Coronary artery (tissue), 2 donors: ENCODE results near the gene KRT6B.

Experiments
- DNase-seq: peaks from one replicate; pipeline ENCODE4 v3.0.0-alpha.2; 2017; ENCODE audit warnings: low spot score
- H3K27ac ChIP-seq, 2 donors: fragments of 200-600 bp; sonication (generic); one replicate each; pipeline ENCODE4 v1.5.1; 2016 to 2019
- H3K4me3 ChIP-seq: fragments of 200-600 bp; sonication (generic); 2 replicates; pipeline ENCODE4 v1.5.1; 2016; ENCODE audit warnings: mild to moderate bottlenecking, moderate library complexity
- TF ChIP-seq, protein P1 (sequence below): fragments of 200-600 bp; sonication (generic); IDR thresholded peaks from one replicate; pipeline ENCODE4 v1.5.1; 2019; ENCODE audit warnings: antibody characterized with exemption

KRT6B gene

DNA sequence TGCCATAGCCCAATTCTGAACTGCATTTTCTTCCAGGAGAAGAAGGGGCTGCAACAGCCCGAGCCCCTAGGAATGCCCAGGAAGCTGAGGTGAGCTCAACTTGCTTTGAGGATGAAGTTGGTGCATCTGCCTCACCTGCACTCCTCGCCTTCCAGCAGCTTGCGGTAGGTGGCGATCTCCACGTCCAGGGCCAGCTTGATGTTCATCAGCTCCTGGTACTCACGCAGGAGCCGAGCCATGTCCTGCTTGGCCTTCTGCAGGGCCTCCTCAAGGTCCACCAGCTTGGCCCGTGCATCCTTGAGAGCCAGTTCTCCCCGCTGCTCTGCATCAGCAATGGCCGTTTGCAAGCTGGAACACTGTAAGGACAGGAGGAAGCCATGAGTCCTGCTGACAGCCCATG, 23.8 kb downstream of the KRT6B start:
- Histone ChIP-seq H3K4me3 (no peak overlapping the region), H3K27ac (no peak overlapping the region)
- DNase-seq = no peak
- TF ChIP-seq, protein P1, sequence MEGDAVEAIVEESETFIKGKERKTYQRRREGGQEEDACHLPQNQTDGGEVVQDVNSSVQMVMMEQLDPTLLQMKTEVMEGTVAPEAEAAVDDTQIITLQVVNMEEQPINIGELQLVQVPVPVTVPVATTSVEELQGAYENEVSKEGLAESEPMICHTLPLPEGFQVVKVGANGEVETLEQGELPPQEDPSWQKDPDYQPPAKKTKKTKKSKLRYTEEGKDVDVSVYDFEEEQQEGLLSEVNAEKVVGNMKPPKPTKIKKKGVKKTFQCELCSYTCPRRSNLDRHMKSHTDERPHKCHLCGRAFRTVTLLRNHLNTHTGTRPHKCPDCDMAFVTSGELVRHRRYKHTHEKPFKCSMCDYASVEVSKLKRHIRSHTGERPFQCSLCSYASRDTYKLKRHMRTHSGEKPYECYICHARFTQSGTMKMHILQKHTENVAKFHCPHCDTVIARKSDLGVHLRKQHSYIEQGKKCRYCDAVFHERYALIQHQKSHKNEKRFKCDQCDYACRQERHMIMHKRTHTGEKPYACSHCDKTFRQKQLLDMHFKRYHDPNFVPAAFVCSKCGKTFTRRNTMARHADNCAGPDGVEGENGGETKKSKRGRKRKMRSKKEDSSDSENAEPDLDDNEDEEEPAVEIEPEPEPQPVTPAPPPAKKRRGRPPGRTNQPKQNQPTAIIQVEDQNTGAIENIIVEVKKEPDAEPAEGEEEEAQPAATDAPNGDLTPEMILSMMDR = no peak

- H3K27ac ChIP-seq = no peak overlapping the region
- TF ChIP-seq, protein P1 = no peak
- H3K4me3 ChIP-seq = no peak overlapping the region
- DNase-seq = no peak
These were observed 24.9 kb downstream of the KRT6B start for GRCh38 chr12:52427083-52427482.

DNA sequence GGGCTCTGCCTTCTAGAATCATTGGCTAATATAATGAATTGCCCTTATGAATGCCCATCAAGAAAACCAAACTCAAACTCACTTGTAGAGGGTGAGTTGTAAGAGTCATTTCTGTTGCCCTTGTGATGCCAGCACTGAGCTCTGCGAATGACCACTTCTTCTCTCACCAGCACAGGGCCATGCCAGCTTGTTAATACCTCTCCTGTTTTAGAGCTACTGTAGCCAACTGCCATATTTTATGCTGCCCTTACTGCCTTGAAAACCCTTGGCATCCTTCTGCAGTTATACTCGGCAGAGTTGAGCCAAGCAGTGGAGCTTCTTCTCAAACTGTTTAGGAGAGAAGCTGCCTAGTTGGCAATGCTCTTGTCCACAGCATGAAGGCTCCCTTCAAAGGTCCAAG, 25.9 kb downstream of the KRT6B start:
- no peak for DNase-seq
- TF ChIP-seq, protein P1 = no peak
- Histone ChIP-seq H3K27ac (no peak overlapping the region), H3K4me3 (no peak overlapping the region)

DNA sequence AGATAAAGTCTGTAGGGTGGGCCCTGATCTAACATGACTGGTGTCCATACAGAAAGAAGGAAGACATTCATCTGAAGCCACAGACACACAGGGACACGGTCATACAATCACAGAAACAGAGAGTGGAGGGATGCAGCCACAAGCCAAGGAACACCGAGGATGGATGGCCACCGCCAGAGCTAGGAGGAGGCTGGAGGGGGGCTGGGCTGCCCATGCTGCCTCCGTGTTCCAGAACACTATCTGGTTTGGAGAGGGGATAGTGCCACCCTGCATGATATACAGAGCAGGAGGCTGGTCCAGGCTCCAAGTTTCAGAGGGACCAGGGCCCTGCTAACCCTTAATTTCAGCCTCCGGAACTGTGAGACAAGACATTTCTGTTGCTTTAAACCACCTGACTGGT, 26.5 kb downstream of the KRT6B start:
- TF ChIP-seq, protein P1 = no peak
- no peak for DNase-seq
- H3K27ac ChIP-seq = no peak overlapping the region
- no peak overlapping the region for H3K4me3 ChIP-seq

DNA sequence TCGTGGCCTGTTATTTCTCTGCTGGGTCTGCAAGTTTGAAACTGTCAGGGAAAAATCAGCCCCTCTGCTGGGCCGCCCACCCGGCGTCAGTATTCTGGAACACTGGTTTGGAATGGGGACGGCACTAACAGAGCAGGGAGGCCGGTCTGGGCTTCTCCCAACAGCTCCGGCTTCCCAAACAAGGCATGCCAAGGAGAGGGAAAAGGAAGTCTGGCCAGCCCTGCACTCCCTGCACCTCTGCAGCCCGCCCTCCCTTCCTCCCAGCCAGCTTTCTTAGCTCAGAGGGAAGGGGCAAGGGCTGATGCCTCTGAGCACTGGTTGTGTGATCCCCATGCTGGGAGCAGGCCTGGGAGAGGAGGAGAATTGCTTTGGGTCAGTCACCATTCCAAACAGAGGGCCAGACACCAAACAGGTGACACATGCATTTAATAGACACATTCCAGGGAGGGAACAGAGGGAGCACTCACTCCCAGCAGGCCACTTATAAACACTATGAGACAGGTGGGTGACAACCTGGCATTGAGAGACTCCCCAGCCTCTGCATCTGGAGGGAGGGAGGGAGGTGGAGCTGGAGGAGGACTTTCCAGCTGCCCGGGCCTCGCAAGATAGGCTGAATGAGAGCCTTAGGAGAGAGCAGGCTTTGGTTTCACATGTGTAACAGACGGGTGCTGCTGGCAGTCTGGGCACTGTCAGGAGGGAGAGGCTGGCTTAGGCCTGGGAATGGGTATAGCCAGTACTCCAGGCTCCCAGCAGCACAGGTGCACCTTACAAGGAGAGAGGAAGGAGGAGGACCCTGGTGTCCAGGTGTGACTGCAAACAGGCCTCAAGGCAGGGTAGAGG, 28.1 kb downstream of the KRT6B start:
- H3K27ac ChIP-seq = peak overlapping the region in 1 of 2 donors; percentile 26
- DNase-seq = no peak
- no peak overlapping the region for H3K4me3 ChIP-seq
- TF ChIP-seq, protein P1 = no peak

DNA sequence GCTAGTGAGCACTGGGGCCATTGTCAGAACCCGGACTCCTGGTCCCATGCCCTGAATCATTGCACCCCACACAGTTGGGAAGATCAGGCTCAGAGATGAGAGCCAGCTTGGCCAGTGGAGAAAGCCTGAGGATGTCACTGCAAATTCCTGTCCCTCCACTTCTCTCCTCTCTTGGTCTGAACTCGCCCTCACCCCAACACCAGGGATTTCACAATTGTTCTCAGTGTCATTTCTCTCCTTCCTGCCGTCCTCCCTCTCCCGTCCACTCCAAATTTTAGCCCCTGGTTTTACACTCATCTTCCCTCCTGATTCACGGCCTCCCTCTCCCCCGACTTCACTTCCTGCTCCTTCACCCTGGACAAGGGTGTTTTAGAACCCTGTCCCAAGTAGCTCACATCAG, 28.9 kb downstream of the KRT6B start:
- DNase-seq = no peak
- Histone ChIP-seq H3K4me3 (no peak overlapping the region), H3K27ac (peak overlapping the region in 1 of 2 donors; percentile 26)
- TF ChIP-seq, protein P1 = no peak

GRCh38 chr12:52419656-52420055, 32.3 kb downstream of the KRT6B start:
- no peak overlapping the region for H3K27ac ChIP-seq
- H3K4me3 ChIP-seq = no peak overlapping the region
- TF ChIP-seq, protein P1 = no peak
- DNase-seq = no peak
